ENCODE results near the gene FCN1.

GRCh38 chr9:134895567-134895907 is 22.2 kb downstream of the FCN1 start:
- TF ChIP-seq CTCF (IDR thresholded peaks at IDR 0.05; ENCODE audit: low read length) = no peak
- TF ChIP-seq EZH2 (optimal IDR thresholded peaks at IDR 0.05; ENCODE audit: low read depth, low read length) = no peak
- no peak for TF ChIP-seq EZH2phosphoT487 (IDR thresholded peaks at IDR 0.05; ENCODE audit: low read length)
